Thymus (tissue), 11 donors: ENCODE data around the gene MRPL53. TPM values are rescaled to one million over a fixed set of nuclear protein-coding genes. Genes with fewer than 3 reads are reported as not detected.
"Not testable (repeated sequence)": the region's sequence is repeated elsewhere in the genome, so short reads cannot be mapped to it uniquely, and the experiment has no call there.

ENCODE experiments used
- DNase-seq, 9 donors: peaks; one replicate each; pipeline ENCODE4 v3.0.0-alpha.2; 2013; ENCODE audit warnings: low spot score in 9 of 9, low read depth in 6 of 9, missing footprints in 1 of 9
- H3K27ac ChIP-seq, 2 donors: one replicate each; pipeline ENCODE4 v1.5.1; 2013; ENCODE audit warnings: control low read depth in 1 of 2, low read depth in 1 of 2, low read length in 1 of 2, mild to moderate bottlenecking in 1 of 2, moderate library complexity in 1 of 2
- H3K27me3 ChIP-seq, 2 donors: one replicate each; pipeline ENCODE4 v1.5.1; 2013; ENCODE audit warnings: low read length in 1 of 2; ENCODE audit not compliant: control insufficient read depth in 2 of 2, insufficient read depth in 1 of 2
- H3K36me3 ChIP-seq, 2 donors: one replicate each; pipeline ENCODE4 v1.5.1; 2013; ENCODE audit warnings: low read length in 1 of 2, mild to moderate bottlenecking in 1 of 2, moderate library complexity in 1 of 2; ENCODE audit not compliant: control insufficient read depth in 2 of 2, insufficient read depth in 2 of 2
- H3K4me1 ChIP-seq, 2 donors: one replicate each; pipeline ENCODE4 v1.5.1; 2013; ENCODE audit warnings: low read length in 2 of 2; ENCODE audit not compliant: control insufficient read depth in 2 of 2, insufficient read depth in 2 of 2
- H3K4me3 ChIP-seq, 2 donors: one replicate each; pipeline ENCODE4 v1.5.1; 2013; ENCODE audit warnings: low read length in 2 of 2, control low read depth in 1 of 2, mild to moderate bottlenecking in 1 of 2
- H3K9me3 ChIP-seq, 2 donors: one replicate each; pipeline ENCODE4 v1.5.1; 2013; ENCODE audit warnings: low read length in 1 of 2, mild to moderate bottlenecking in 1 of 2; ENCODE audit not compliant: control insufficient read depth in 2 of 2, insufficient read depth in 1 of 2
- WGBS: extraction: QIAGEN DNeasy Blood & Tissue Kit; methylation state at CpG from one replicate; pipeline ENCODE4 v1.1.7; 2013; 5-methylcytosine and 5-hydroxymethylcytosine counted together
- polyA plus RNA-seq: library from polyadenylated mRNA; stranded (reverse); fragments of 200-250 nt; gene quantifications from one replicate; pipeline ENCODE4 v1.2.3, GENCODE V29; 2013
- total RNA-seq: library from RNA; stranded (reverse); fragments of 120-200 nt; gene quantifications from one replicate; pipeline ENCODE4 v1.2.4, GENCODE V29; 2013
- donor health status: healthy.

MRPL53 gene
- total and polyA plus RNA-seq, 2 donors, result 67.7 to 101 TPM

DNA sequence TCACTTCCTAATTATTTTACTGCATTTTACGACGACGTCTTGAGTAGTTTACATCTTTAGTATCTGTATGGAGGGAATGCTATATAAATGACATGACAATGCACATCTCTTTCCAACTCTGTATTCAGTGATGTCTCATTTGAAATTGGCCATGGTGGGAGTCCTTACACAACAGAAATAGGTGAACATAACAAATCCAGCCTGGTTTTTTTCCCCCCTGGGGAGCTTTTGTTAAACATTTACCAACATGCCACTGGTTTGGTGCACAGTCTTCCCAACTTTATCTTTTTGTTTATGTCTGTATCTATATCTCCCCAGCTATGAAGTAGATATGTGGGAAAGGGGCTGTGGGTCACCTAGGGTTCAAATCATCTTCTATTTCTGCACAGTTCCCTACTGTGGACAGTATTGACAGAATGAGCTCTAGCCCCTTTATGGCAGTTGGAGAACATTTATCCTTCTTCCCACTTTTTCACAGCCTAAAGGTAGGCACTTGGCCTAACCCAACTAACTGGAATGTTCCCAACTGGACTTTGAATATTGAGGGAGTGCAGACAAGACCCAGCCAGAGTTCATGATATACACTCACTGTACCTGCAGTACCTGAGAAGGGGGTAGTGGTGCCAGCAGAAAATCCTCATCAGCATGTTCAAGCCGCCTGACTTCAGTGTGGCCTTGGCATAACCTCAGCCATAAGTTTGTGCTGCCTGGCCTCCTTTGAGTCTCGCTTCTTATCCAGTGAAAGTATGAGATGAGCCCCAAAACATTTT is 25.1 kb downstream of the MRPL53 start:
- Histone ChIP-seq H3K36me3 (no peaks in the 10 kb centered on the region), H3K27ac (no peak overlapping the region), H3K27me3 (peaks cover 7 to 32% of the 10 kb centered on the region in 2 donors), H3K4me1 (peaks cover under 1 to 6% of the 10 kb centered on the region in 2 donors), H3K9me3 (no peaks in the 10 kb centered on the region), H3K4me3 (no peak overlapping the region)
- 97% methylated on average over 5 of the region's 5 CpGs for WGBS
- DNase-seq, result no peak

DNA sequence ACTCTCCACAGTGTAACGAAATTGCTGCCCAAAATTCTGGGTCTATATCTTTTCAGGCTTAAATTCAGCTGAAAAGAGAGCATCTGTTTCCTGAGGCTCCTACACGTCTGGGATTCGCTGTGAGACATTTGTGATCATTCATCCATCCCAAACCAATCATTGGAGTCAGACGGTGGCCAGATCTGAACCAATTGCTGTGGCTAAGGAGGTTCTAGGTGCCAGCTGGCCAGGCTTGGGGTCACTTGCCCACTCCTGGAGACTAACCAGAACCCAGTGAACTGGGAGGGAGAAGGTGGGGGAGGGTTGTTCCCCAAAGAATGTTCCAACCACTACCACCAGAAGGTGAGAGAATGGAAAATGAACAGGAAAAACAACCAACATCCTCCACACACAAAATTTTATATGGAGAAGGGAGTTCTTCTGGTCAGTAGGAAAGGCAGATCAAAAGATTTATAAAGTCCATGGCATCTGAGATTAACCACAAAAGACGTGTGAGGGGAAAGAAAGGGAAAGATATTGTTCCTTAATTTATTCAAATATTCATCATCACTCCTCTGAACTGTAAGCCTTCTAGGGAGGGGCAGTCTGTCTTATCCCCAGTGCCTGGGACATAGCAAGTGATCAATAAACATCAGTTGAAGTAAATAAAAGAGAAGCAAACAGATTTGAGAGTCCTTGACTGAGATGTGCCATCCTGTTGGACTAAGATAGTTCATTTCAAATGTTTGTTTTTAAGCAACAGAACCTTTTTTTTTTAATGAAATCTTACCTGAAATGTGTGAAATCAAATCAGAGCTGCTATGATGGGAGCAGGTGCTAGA is 27.8 kb downstream of the MRPL53 start:
- peaks cover 0 to 8% of the 10 kb centered on the region in 2 donors for H3K9me3 ChIP-seq
- peak overlapping the region in 1 of 2 donors; percentile 27 for H3K27ac ChIP-seq
- peaks cover 4 to 20% of the 10 kb centered on the region in 2 donors for H3K4me1 ChIP-seq
- peaks cover 23 to 59% of the 10 kb centered on the region in 2 donors for H3K27me3 ChIP-seq
- H3K36me3 ChIP-seq, result no peaks in the 10 kb centered on the region
- 37% methylated on average over 5 of the region's 5 CpGs for WGBS
- H3K4me3 ChIP-seq, result no peak overlapping the region
- no peak for DNase-seq

DNA sequence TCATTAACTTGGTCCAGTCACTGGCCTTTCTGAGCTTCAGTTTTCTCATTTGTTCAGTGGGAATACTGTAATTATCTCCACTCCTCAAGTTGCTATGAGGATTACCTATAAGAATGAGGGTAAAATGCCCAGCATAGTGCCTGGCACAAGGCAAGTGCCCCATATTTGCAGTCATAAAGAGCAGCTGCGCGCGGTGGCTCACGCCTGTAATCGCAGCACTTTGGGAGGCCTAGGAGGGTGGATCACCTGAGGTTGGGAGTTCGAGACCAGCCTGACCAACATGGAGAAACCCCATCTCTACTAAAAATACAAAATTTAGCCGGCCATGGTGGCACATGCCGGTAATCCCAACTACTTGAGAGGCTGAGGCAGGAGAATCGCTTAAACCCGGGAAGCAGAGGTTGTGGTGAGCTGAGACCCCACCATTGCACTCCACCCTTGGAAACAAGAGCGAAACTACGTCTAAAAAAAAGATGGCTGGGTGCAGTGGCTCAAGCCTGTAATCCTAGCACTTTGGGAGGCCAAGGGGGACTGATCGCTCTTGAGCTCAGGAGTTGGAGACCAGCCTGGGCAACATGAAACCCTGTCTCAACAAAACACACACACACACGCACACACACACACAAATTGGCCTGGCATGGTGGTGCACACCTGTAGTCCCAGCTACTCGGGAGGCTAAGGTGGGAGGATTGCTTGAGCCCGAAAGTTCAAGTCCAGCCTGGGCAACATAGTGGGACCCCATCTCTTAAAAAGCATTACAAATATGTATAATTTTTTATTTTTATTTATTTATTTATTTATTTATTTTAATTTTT is 29.8 kb downstream of the MRPL53 start:
- H3K9me3 ChIP-seq, H3K36me3 ChIP-seq, DNase-seq, H3K4me3 ChIP-seq: not testable (repeated sequence)
- Histone ChIP-seq H3K27ac (peak overlapping the region in 1 of 2 donors; percentile 71), H3K4me1 (peaks cover 4 to 26% of the 10 kb centered on the region in 2 donors), H3K27me3 (peaks cover 23 to 65% of the 10 kb centered on the region in 2 donors)
- 96% methylated on average over 16 of the region's 16 CpGs for WGBS

DNA sequence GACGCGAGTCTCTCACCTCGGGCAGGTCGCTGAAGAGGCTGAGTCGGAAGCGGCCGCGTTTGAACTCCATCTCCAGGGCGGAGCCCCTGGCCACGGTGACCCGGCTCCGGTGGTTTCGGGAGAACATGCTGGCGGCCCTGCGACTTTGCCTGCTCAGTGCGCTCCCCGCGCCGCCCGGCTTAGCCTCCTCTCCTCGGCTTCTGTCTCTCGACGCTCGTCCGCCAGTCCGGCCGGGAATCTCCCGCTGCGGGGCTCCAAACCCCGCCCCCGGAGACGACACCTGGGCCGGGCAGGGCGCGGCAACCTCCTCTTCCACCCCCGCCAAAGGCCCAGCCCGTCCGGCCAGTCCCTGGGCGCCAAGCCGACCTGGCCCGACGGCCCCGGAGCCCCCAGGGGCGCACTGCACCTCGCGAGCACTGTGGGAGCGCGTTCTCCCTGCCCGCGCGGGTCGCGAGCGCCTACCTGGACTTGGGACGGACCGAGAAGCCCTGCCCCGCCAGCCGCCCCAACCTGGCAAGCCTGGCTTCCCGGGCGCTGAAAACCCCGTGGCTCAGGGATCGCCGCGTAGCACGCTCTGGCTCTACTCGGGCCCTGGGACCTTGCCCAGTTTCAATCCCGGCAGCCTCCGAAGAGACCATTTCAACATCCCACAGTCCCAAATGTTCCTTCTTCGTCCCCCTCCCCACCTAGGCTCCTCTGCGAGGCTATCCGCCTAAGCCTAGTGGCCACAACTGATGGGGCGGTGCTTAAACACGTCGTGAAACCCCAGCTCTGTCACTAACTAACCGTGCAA is 30.6 kb downstream of the MRPL53 start, which contains the start of gene RTKN:
TSS of gene RTKN (minus strand) at position 248 of the 793 bp plus-strand sequence. CDS start at position 127, 121 bp downstream.
- Histone ChIP-seq H3K4me1 (peaks cover 4 to 26% of the 10 kb centered on the region in 2 donors), H3K27me3 (peaks cover 23 to 65% of the 10 kb centered on the region in 2 donors), H3K9me3 (peaks cover 0 to 8% of the 10 kb centered on the region in 2 donors), H3K4me3 (peak within 1 kb of the TSS; percentile 40 to 45), H3K36me3 (no peaks in the 10 kb centered on the region), H3K27ac (peak within 1 kb of the TSS; percentile 73 to 75)
- 13% methylated on average over 75 of the region's 75 CpGs for WGBS
- DNase-seq, result peak in 1 of 9 donors; percentile 35

DNA sequence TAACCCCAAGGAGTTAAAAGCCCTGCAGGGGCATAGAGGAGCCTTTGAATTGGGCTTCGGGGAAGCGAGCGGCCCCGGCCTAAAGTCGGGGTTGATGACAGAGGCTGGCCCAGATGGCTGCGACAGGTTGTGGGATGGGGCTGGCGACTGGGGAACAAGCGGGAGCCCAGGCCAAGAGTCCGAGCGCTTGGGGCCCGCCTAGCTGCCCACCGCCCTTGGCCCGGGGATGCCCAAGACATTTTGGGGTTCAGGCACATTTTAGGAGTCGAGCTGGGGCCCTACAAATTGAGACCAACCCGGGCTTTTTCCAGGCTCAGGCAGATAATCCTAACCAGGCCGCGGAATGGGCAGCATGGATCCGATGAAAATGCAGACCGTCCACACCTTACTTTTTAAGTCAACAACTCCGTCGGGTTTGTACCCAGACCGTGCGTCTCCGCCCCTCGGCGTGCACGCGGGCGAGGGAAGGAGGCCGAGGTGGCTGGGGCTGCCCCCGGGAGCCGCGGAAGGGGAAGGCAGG is 31.2 kb downstream of the MRPL53 start:
- 56% methylated on average over 33 of the region's 33 CpGs for WGBS
- Histone ChIP-seq H3K27me3 (peaks cover 23 to 62% of the 10 kb centered on the region in 2 donors), H3K27ac (peak overlapping the region; percentile 56 to 73), H3K4me3 (peak overlapping the region; percentile 40 to 45), H3K9me3 (peaks cover 0 to 8% of the 10 kb centered on the region in 2 donors), H3K4me1 (peaks cover 4 to 26% of the 10 kb centered on the region in 2 donors), H3K36me3 (no peaks in the 10 kb centered on the region)
- no peak for DNase-seq

DNA sequence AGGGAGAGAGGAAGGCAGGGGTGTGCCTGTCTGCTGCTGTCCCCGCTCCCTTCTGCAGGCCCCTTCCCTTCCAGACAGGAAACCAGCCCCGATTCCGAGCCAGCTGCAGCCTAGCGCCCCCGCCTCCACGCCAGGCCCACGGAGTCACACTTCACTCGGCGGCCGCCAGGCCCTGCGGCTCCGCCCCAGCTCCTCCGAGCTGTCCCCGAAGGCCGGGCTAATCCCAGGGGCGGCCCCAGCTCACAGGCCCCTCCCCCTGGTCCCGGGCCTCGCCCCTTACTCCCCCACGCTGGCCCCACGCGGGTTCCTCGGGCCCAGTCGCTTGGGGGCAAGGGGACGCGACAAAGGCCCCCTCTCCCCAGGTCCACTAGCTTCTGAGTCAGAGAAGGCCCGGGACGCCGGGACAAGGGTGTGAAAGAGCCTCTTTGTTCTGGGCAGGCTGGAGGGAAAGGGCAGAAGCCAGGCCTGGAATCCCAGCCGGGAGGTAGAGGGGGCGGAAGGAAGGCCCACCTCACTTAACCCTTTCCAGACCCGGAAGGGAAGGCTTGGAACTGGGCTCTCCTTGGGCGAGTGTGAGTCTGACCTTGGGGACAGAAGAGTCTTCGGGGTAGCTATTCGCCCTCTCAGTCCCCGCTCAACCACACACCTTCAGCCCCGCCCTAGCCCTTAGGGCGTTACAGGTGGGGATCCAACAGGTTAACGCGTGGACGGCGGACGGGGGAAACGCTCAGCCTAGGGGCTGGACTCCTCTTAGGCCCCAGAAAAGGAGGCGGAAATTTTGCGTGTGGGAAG is 31.9 kb downstream of the MRPL53 start:
- Histone ChIP-seq H3K27me3 (peaks cover 23 to 60% of the 10 kb centered on the region in 2 donors), H3K4me3 (peak overlapping the region; percentile 35 to 45), H3K9me3 (peaks cover 0 to 8% of the 10 kb centered on the region in 2 donors), H3K27ac (peak overlapping the region; percentile 22 to 73), H3K36me3 (no peaks in the 10 kb centered on the region), H3K4me1 (peaks cover 4 to 26% of the 10 kb centered on the region in 2 donors)
- DNase-seq, result peak in 5 of 9 donors; percentile 42 to 79 (median 56)
- 33% methylated on average over 45 of the region's 45 CpGs for WGBS

DNA sequence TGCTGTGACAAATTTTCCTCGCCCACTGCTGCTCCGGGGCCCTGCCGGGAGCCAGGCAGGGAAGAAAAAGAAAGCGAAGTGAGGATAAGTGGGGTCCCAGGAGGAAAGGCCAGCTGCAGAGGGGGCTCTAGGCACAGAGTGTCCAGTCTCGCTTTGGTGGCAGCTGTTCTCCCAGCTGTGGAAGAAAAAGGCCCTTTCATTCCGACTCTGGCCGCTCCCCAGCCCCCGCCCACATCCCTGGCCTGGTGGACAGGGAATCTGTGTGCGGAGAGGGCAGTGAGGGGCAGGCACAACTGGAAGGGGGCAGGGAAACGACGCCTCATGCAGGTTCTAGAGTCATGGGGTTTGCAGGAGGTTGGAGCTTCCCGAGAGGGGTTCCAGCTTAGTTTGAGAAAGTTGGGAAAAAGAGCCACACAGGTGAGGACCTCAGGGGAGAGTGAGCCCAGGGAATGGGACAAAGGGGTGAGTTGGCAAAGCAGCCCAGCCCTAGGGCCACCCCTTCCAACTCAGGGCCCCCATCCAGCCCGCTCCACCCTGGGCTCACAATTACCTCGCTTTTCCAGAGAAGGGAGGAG is 32.6 kb downstream of the MRPL53 start:
- H3K4me1 ChIP-seq, result peaks cover 4 to 26% of the 10 kb centered on the region in 2 donors
- H3K9me3 ChIP-seq, result peaks cover 0 to 8% of the 10 kb centered on the region in 2 donors
- H3K36me3 ChIP-seq, result no peaks in the 10 kb centered on the region
- WGBS, result 40% methylated on average over 14 of the region's 14 CpGs
- peaks cover 23 to 57% of the 10 kb centered on the region in 2 donors for H3K27me3 ChIP-seq
- DNase-seq, result no peak
- H3K4me3 ChIP-seq, result peak overlapping the region; percentile 35 to 45
- H3K27ac ChIP-seq, result peak overlapping the region in 1 of 2 donors; percentile 56
